GM18511 (cell line): ENCODE data around the gene NBPF26.
"Not testable (repeated sequence)": the region's sequence is repeated elsewhere in the genome, so short reads cannot be mapped to it uniquely, and the experiment has no call there.

Experiments
- ATAC-seq: cut with Tn5 transposase; IDR thresholded peaks from one replicate; pipeline ENCODE4 v1.9.1; 2021; ENCODE audit warnings: mild to moderate bottlenecking, moderate library complexity; ENCODE audit not compliant: unreplicated experiment

Gene NBPF26

GRCh38 chr1:120850537-120851421 is 127.0 kb downstream of the NBPF26 start:
- peak; percentile 90 for ATAC-seq

GRCh38 chr1:120858144-120858543 is 134.4 kb downstream of the NBPF26 start:
- ATAC-seq: not testable (repeated sequence)

- not testable (repeated sequence) for ATAC-seq
Observed at GRCh38 chr1:120859615-120860234, 136.0 kb downstream of the NBPF26 start.

GRCh38 chr1:120878206-120878605 is 154.5 kb downstream of the NBPF26 start:
- ATAC-seq: not testable (repeated sequence)

DNA sequence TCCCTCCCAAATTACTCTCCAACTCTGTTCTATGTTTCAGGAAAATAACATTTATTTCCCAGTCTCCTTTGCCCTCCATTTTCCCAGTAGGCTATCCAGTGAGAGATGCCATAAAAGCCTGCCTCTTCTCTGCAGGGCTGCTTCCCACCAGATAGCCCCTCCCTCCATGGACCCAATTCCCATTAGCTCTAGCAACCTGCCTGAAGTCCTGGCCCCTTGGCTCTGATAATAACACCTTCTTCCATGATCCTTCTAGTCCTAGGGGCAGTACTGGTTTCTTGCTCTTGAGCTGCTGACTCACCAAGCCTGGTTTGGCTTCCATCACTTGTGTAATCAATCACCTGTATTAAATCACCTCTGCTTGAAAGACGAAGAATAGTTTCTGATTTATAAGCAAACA is 156.3 kb downstream of the NBPF26 start:
- ATAC-seq: not testable (repeated sequence)

DNA sequence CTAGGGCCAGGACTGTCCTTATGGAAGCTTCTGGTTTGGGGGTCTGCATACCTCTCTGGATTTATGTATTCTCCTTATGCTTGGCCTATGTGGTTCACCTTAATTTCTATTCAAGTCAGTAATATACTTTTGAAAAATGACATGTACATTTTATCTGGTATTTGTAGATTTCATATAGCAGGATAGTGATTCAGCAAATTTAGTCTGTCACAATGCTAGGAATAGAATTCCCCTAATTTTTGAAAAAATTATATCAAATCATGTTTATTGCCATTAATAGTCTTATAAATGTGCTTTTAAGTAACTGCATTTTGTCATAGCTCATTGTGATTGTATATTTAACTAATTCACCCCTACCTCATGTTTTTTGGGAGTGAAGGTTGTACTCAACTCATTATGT is 158.2 kb downstream of the NBPF26 start:
- not testable (repeated sequence) for ATAC-seq
